ENCODE measurements around the gene ITPR2. TPM values are rescaled to one million over a fixed set of nuclear protein-coding genes. Genes with fewer than 3 reads are reported as not detected.

The ITPR2 gene
- total and polyA plus RNA-seq, 2 of the 8 experiments (the other 6 are each of a cell fraction or from before 2014, with no cell fraction given), result 4.1 to 48.3 TPM

DNA sequence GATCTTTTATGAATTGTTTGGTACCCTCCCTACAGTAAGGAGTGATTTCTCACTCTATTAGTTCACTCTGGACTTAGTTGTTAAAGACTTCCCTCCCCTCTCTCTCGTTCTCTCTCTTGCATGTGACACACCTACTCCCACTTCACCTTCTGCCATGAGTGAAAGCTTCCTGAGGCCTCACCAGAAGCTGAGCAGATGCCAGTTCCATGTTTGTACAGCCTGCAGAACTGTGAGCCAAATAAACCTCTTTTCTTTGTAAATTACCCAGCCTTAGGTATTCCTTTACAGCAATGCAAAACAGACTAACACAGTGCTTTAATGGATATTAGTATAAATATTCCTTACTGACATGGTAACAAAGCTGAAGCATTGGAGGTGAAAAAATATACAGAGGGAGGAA lies 450.0 kb downstream of the ITPR2 start:
- no peak for TF ChIP-seq SIRT6 (IDR thresholded peaks at IDR 0.05; ENCODE audit: low read length)
- no peak for TF ChIP-seq PHF8 (conservative IDR thresholded peaks at IDR 0.05; ENCODE audit: low read depth, low read length)
- Histone ChIP-seq H2AK5ac (ENCODE audit: low read depth, low read length) (no peak overlapping the region), H2BK120ac (replicated peaks; ENCODE audit: low read depth, low read length) (no peak overlapping the region), H3K23ac (ENCODE audit: insufficient read length) (no peak overlapping the region), H3K9ac (replicated peaks in 1 of 4; ENCODE audit: extremely low read depth in 1 of 4, low read depth in 3 of 4, low read length in 3 of 4) (no peak overlapping the region), H2BK20ac (ENCODE audit: low read length) (no peak overlapping the region), H3K4me1 (replicated peaks in 1 of 4; ENCODE audit: control insufficient read depth in 3 of 4, insufficient read depth in 4 of 4, low read length in 3 of 4) (no peaks in the 10 kb centered on the region), H3K56ac (replicated peaks; ENCODE audit: insufficient read length, low read depth, low read length) (no peak overlapping the region), H3K4me2 (ENCODE audit: insufficient read depth in 1 of 2, low read depth in 2 of 2, low read length in 2 of 2) (no peak overlapping the region), H2AFZ (ENCODE audit: low read length) (no peak overlapping the region), H3K27ac (ENCODE audit: low read depth, low read length) (no peak overlapping the region), H2BK12ac (ENCODE audit: low read depth, low read length) (no peak overlapping the region), H3K36me3 (ENCODE audit: control insufficient read depth in 2 of 4, insufficient read depth in 4 of 4, low read length in 3 of 4) (peaks cover 0 to 7% (median 2%) of the 10 kb centered on the region in 4 experiments; a peak in 2 of 8 replicates), H3K14ac (ENCODE audit: insufficient read length) (no peak overlapping the region), H3K4me3 (ENCODE audit: extremely low read depth in 1 of 4, insufficient read depth in 2 of 4, low read depth in 3 of 4, low read length in 4 of 4) (no peak overlapping the region), H3K23me2 (ENCODE audit: low read depth, low read length) (no peaks in the 10 kb centered on the region; the same call in 1 of the 2 replicates), H3K18ac (ENCODE audit: extremely low read depth, low read length) (no peak overlapping the region), H4K8ac (ENCODE audit: extremely low read depth, insufficient read depth, low read length) (no peak overlapping the region), H2BK15ac (ENCODE audit: low read length) (no peak overlapping the region), H3K79me2 (ENCODE audit: control insufficient read depth in 1 of 2, insufficient read depth in 2 of 2, low read length in 2 of 2) (no peaks in the 10 kb centered on the region), H2BK5ac (ENCODE audit: low read depth, low read length) (no peak overlapping the region), H4K20me1 (replicated peaks in 1 of 2; ENCODE audit: control insufficient read depth in 1 of 2, insufficient read depth in 2 of 2, low read length in 2 of 2) (no peaks in the 10 kb centered on the region), H3K9me3 (ENCODE audit: insufficient read depth in 2 of 2, low read depth in 1 of 2, low read length in 1 of 2) (no peaks in the 10 kb centered on the region), H3K4ac (replicated peaks; ENCODE audit: insufficient read length, low read depth, low read length) (no peak overlapping the region), H3K79me1 (ENCODE audit: low read depth, low read length) (no peaks in the 10 kb centered on the region), H4K91ac (replicated peaks; ENCODE audit: insufficient read length, low read length) (no peak overlapping the region), H4K5ac (ENCODE audit: insufficient read length, low read depth, low read length) (no peak overlapping the region), H3K27me3 (replicated peaks in 1 of 4; ENCODE audit: control insufficient read depth in 3 of 4, extremely low read depth in 1 of 4, insufficient read depth in 3 of 4, low read length in 3 of 4) (no peaks in the 10 kb centered on the region)
- ChIA-PET CTCF (ENCODE audit: partially characterized antibody) (no interaction called here), POLR2A (ENCODE audit: partially characterized antibody) (no interaction called here)
- FAIRE-seq, result no peak
- DNase-seq (ENCODE audit: low read depth in 1 of 2, low spot score in 2 of 2), result no peak
- WGBS, 2 experiments (ENCODE audit: extremely low coverage in 1 of 2, insufficient coverage in 1 of 2, insufficient read length in 1 of 2, insufficient replicate concordance in 2 of 2, low coverage in 1 of 2, low lambda C conversion rate in 2 of 2, missing lambda C conversion rate in 1 of 2), result 94% methylated on average over 1 of the region's 1 CpG; no CpG with 5 or more reads in 1 of the 2 experiments
